8988T (cell line): ENCODE data around the gene FGF21.

Source experiments
- DNase-seq: peaks from one replicate; pipeline ENCODE4 v3.0.0; 2011

The FGF21 gene

GRCh38 chr19:48728911-48729664 lies 26.2 kb upstream of the FGF21 start:
- DNase-seq, result peak; percentile 8

DNA sequence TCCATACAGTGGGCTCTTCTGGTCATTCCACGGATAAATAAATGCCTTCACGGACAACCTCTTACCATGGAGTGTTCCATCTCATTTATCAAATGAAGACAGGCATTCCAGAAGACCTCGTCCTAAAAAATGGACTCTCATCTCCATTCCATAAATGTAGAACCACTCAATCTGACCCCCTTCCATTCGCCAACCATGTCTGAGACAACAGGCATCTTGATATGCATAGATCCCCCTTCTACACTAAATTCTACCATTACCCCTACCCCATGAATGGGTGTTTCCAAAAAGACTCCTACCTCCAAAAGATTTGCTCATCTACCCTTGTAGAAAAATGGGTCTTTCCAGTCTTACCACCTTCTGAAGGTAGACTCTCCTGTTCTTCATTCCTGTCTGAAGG lies 23.9 kb upstream of the FGF21 start:
- no peak for DNase-seq

- DNase-seq, result no peak
Observed at GRCh38 chr19:48734625-48735024, 20.7 kb upstream of the FGF21 start.

DNA sequence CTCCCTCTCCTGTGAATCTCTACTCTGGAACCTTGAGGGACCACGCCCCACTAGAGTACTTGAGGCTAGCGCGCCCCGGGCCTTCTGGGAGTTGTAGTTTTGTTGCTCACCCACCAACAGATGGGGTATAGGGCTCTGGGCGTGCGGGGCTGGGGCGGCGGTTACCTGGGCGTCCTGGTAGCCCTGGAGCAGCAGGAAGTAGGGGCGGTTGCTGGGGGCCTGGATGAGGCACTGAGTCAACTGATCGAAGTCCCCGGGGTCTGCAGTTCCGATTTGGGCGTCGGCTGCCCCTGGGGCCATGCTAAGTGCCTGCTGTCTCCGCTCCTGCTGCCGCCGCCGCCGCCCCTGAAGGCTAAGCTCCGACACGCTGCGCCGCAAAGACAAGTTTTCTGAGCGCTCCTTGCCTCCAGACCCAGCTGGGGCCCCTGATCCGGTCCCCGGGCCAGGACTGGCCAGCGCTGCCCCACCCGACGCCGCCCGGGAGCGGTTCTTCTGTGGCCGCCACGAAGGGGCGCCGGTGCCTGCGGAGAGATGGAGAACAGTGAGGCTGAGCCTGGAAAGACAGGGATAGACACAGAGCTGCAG lies 20.2 kb upstream of the FGF21 start:
- DNase-seq, result no peak

DNA sequence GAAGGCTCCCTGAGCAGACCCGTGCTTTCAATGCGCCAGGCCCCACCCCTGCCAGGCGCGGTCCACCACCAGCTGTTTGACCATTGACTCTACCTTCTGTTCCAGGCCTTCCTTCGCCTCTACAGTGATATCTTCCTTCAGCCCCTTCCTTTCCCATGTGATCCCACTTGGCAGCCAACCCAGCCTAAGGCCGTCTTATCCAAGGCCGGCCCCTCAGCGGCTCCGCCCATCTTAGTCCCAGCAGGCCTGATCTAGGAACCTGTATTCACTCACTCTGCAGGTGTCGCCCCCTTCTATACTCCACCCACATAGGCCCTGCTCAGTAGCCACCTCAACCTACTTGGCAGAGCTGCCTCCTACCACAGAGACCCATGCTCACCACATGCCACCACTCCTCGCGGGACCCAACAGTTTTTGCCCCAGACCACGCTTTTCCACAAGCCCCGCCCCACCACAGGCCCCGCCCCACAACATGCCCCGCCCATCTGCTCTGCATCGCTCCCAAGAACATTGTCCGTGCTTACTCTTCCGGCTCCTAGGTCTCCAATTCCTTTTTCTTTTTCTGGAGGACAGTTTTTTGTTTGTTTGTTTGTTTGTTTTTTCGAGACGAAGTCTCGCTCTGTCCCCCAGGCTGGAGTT lies 17.8 kb upstream of the FGF21 start:
- no peak for DNase-seq

GRCh38 chr19:48738557-48739403 lies 16.5 kb upstream of the FGF21 start:
- DNase-seq, result peak; percentile 96

DNA sequence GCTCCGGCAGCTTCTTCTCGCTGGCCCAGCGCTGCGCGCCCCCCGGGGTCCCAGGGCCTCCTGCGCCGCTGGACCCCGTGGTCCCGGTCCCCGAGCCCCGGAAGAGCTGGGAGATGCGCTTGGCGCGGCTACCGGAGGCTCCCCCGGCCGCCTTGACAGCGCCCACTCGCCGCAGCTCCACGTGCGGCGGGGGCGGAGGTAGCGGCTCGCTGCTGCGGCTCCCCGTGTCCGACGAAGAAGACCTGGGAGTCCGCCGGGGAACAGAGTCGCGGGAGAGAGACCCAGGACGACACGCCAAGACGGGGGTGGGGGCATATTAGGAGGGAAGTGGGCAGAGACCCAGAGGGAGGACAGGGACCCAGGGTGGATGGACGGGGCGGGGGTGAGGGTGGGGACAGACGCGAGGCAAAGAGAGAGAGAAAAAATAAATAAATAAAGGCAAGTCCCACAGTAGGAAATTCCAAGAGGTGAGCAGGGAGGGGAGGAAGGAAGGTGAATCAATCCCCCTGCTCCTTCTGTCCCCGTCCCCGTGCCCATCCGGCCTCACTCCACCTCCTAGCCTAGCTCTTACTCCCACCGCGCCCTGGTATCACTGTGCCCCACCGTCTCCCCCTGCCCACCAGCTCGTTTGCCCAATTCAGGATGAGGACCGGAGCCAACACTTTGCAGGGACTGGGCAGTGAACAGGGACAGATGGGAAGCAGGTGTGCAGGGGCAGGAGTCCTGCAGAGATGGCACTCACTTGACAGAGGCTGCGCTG lies 15.7 kb upstream of the FGF21 start:
- DNase-seq, result no peak

DNA sequence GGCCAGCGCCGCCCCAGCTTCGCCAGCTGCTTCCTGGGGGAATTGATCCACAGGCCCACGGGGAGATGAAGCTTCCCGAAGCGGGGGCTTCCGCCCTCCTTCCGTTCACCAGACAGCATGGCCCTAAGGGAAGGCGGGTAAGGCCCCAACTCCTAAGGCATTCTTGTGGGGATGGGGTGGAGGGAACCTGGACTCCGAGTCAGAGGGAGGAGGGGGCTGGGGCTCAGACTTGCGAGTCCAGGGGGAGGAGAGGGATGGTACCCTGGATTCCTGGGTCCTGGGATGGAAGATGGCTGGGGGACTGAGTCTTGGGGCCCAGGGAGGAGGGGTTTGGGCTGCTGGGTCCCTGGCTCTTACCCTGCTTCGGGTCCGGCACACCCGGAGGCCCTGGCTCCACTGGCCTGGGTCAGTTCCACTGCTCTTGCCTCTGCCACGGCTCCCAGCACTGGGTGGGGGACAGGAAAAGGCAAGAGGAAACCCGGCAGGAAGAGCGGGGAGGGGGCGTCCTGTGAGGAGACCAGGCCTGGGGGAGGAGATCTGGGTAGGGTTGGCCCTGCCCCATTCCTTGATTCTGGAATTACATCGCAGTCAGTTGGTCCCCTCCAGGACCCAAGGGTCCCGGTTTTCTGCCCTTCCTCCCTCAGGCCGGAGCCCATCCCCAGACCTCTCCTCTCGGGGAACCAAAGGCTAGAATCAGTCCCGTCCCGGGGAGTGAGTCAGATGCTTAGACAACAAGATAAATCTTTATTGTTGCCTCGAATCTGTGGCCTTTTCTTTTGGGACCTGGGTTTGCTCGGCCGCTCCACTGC lies 15.0 kb upstream of the FGF21 start, which contains the start of gene RASIP1:
TSS of gene RASIP1 (minus strand) at position 447 of the 809 bp plus-strand sequence. CDS start at position 119, 328 bp downstream.
- no peak for DNase-seq

DNA sequence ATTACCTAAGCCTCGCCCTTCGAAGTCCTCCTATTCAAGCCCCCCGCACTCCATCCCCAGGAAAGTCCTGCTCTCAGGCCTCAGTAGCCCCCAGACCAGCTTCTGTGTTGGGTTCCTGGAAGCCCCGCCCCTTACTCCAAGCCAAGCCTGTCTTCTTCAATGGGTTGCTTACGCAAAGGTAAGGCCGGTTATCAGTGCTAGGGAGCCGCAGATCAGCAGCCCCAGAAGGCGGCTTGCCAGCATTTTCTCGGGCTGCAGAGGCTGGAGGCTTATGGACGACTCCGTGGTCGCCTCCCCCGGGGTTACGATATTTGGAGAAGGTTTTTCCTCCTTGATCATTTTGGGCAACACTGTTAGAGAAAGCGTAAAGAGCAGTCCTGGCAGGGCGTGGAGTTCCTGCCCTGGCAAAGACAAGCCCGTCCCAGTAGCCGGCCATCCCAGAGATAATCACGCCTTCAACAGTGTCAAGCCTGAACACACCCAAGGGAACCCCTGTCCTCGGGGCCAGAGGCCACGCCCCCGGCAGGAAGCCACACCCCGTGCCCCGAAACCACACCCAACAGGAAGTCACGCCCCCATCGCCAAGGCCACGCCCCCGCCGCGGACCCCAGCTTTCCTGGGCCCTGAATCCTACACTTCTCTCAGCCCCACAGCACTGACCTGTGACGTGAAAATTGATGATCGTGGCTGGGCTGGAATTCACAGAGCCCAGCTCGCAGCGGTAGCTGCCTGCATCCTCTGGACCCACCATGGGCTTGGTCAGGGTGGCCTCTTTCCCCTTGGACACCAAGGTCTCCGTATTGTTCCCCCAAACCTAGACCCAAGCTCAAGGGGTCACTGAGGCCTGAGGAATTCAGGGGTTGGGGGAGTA lies 14.0 kb upstream of the FGF21 start:
- DNase-seq, result peak; percentile 65

- DNase-seq, result no peak
Observed at GRCh38 chr19:48742096-48742495, 13.2 kb upstream of the FGF21 start.

- no peak for DNase-seq
Observed at GRCh38 chr19:48745208-48745995, 9.9 kb upstream of the FGF21 start.

DNA sequence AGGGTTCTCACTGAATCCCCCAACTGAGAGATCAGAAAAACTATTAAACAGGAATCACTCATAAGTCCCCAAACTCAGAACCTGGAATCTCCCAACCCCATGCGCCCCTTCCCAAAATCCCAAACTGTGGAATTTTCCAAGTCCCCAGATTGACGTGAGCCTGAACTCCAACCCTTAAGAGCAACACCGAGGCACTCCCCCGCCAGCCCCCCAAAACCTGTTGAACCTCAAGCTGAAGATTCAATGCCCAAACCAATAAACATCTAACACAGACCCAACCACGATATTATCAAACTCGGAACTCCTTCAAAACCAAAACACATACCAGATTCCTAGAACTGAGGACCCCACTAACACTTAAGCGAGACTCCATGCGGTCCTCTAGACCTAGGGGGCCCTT lies 9.2 kb upstream of the FGF21 start:
- DNase-seq, result no peak

DNA sequence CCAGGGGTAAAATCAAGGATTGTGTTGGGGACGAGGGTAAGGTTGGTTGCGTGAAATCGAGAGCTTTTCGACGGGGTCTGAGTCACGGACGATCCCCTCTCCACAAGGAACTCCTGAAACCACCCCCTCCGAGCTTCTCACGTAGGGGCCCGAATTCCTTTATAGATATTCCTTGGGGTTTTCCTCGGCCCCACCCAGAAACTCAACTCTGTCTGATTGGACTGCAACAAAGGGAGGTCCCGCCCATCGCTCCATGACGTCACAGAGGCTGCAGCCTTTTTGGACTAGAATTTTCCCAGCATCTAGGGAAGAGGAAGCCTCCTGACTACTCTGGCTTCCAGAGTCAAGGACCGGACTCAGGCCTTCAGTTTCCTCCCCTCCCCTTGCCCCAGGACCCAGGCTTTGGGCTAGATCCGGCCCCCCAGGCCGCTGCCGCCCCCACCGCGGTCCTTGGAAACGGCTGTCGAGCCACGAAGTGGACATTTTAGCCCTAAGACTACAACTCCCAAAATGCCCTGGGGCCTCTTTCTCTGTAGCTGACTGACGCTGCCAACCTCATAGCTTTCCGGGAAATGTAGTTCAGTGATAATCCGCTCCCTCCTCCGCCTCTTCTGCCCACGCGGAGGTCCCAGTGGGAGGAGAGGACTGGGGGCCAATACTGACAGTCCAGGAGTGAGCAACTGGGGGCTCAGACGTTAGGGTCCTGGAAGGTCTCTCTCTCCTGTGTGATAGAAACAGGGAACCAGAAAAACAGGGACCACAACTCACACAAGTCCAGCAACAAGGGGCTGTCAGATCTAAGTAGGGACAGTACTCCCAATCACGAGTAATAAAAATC lies 8.4 kb upstream of the FGF21 start, which contains the start of gene IZUMO1:
TSS of gene IZUMO1 (minus strand) at position 172 of the 838 bp plus-strand sequence. CDS start 1,050 bp downstream, outside the sequence.
- DNase-seq, result peak; percentile 62

DNA sequence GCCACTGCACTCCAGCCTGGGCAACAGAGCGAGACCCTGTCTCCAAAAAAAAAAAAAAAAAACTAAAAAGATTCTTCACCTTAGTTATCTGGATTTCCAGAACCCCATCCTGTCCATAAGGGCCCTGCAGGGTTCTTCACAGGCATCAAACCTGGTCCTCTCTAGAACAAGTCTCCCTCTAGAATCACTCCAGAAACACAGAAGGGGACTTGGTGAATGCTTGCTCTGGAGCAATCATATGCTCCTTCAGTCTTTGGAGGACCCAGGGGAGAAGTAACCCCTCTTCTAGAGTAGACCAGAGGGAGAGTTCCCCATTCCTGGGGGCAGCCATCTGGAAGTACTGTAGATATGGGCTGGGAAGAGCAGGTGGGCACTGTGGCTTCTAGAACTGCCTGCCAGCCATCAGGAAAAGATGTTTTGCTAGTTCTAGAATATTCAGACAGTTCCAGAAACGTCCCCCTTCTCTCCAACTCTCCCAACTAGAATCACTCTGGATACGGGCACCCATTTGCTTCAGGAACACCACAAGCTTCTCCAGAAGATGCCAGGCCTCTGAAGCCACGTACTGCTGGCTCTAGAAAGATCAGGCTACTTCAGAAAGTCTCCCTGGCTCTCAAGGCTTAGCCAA lies 5.6 kb upstream of the FGF21 start:
- DNase-seq, result no peak

GRCh38 chr19:48750351-48750750 lies 5.0 kb upstream of the FGF21 start:
- DNase-seq, result no peak

DNA sequence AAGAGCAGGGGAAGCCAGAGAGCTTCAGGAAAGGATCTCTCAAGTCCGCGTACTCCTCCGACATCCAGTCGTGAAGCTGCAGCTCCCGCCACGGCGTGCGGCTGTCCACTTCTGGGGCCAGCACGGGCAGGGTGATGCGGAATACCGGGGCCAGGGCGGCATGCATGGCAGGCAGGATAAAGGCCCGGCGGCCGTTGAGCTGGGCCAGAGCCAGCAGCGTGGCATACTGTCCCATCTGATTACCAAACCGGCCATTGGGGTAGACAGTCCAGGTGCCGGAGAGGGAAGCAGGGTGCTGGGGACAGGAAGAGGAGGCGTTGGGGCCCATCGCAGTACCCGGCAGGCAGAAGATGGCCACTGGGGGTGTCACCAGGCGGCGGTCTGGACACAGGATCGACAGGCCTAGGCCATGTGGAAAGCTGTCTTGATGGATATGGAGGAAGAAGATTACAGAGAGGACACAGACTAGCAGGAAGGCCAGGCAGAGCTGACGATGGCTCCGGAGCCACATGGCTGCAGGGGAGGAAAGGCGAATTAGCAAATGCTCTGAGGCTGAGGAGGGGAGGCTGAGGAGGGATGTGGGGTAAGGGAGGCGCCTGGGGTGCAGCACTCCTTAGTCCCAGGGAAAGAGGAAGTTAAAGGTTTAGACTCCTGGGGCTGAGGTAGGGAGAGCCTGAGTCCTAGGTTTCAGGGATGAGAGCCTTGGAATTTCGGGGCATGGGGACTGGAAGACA lies 4.4 kb upstream of the FGF21 start:
- no peak for DNase-seq

DNA sequence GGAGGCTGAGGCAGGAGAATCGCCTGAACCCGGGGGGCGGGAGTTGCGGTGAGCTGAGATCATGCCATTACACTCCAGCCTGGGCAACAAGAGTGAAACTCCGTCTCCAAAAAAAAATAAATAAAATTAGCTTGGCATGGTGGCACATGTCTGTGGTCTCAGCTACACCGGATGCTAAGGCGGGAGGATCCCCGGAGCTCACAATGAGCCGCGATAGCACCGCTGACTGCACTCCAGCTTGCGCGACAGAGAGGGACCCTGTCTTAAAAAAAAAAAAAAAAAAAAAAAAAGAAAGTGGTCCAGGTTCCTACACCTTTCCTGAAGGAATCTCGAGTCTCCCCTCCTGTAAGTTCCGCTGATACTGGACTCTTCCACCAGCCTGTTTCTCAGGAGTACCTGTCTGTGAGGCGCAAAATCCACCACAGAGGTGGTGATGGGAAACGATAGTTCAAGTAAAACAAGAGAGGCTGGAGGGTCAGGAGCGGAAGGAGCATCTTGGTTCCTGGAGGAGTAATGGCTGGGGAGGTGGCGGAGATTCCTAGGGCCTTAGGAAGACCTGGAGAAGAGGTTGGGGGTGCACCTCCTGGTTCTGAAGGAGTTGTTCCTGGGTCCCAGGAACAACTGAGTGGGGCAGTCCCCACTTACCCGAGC lies 3.4 kb upstream of the FGF21 start:
- DNase-seq, result no peak
